H1 (cell line): ENCODE measurements around the gene ITGA6. TPM values are rescaled to one million over a fixed set of nuclear protein-coding genes. Genes with fewer than 3 reads are reported as not detected.

Source experiments
- CTCF ChIA-PET: fragments of 300-600 bp; sonication (Branson Sonifier 250); formaldehyde crosslinking; loops from one replicate; lab custom pipeline; 2021; ENCODE audit not compliant: partially characterized antibody; lab: Charles Lee
- POLR2A ChIA-PET: fragments of 300-600 bp; sonication (Branson Sonifier 250); formaldehyde crosslinking; loops from one replicate; lab custom pipeline; 2021; ENCODE audit warnings: inconsistent platforms; ENCODE audit not compliant: partially characterized antibody; lab: Charles Lee
- DNase-seq, 2 experiments: peaks; one replicate each; pipeline versions ENCODE4 v3.0.0 to v3.0.0-alpha.2; 2010 to 2022; ENCODE audit warnings: low spot score in 2 of 2, low read depth in 1 of 2, mixed read lengths in 1 of 2
- FAIRE-seq: peaks from 2 replicates; lab custom pipeline; 2011; peaks lifted over from hg19 to GRCh38; lab: Jason Lieb, UNC
- H2AFZ ChIP-seq: 2 replicates; pipeline ENCODE4 v1.8.1; 2012; ENCODE audit warnings: low read length, inconsistent platforms
- H2AK5ac ChIP-seq: 2 replicates; pipeline ENCODE4 v1.6.1; 2013; ENCODE audit warnings: low read depth, low read length
- H2BK120ac ChIP-seq: replicated peaks from 2 replicates; pipeline ENCODE3; 2013; ENCODE audit warnings: low read depth, low read length, inconsistent platforms
- H2BK12ac ChIP-seq: 2 replicates; pipeline ENCODE4 v1.6.1; 2013; ENCODE audit warnings: low read depth, low read length
- H2BK15ac ChIP-seq: 2 replicates; pipeline ENCODE4 v1.6.1; 2013; ENCODE audit warnings: low read length
- H2BK20ac ChIP-seq: 2 replicates; pipeline ENCODE4 v1.6.1; 2013; ENCODE audit warnings: low read length
- H2BK5ac ChIP-seq: 2 replicates; pipeline ENCODE4 v1.6.1; 2013; ENCODE audit warnings: low read depth, low read length
- H3K14ac ChIP-seq: 2 replicates; pipeline ENCODE4 v1.6.1; 2013; ENCODE audit warnings: inconsistent platforms; ENCODE audit not compliant: insufficient read length
- H3K18ac ChIP-seq: 2 replicates; pipeline ENCODE4 v1.6.1; 2013; ENCODE audit warnings: low read length; ENCODE audit errors: extremely low read depth
- H3K23ac ChIP-seq: 2 replicates; pipeline ENCODE4 v1.6.1; 2013; ENCODE audit warnings: inconsistent platforms; ENCODE audit not compliant: insufficient read length
- H3K23me2 ChIP-seq: 2 replicates; pipeline ENCODE4 v1.6.1; 2013; ENCODE audit warnings: low read depth, low read length
- H3K27ac ChIP-seq: 2 replicates; pipeline ENCODE4 v1.6.1; 2011; ENCODE audit warnings: low read depth, low read length, inconsistent platforms
- H3K27me3 ChIP-seq, 4 experiments: replicated peaks in 1 of 4; 1 replicate in 1 of 4; 2 replicates in 3 of 4; pipeline versions ENCODE4 v1.6.1 to v1.8.1; 2011 to 2013; ENCODE audit warnings: low read length in 3 of 4, mild to moderate bottlenecking in 3 of 4, inconsistent platforms in 2 of 4, mixed read lengths in 2 of 4, moderate library complexity in 1 of 4; ENCODE audit not compliant: control insufficient read depth in 3 of 4, insufficient read depth in 3 of 4; ENCODE audit errors: extremely low read depth in 1 of 4
- H3K36me3 ChIP-seq, 4 experiments: 2 replicates each; pipeline versions ENCODE4 v1.6.1 to v1.8.1; 2011 to 2013; ENCODE audit warnings: mild to moderate bottlenecking in 4 of 4, low read length in 3 of 4, moderate library complexity in 2 of 4, control low read depth in 1 of 4, inconsistent platforms in 1 of 4; ENCODE audit not compliant: insufficient read depth in 4 of 4, control insufficient read depth in 2 of 4
- H3K4ac ChIP-seq: replicated peaks from 2 replicates; pipeline ENCODE3; 2013; ENCODE audit warnings: low read length, low read depth, mixed read lengths, inconsistent platforms; ENCODE audit not compliant: insufficient read length
- H3K4me1 ChIP-seq, 4 experiments: replicated peaks in 1 of 4; 1 replicate in 1 of 4; 2 replicates in 3 of 4; pipeline versions ENCODE4 v1.6.1 to v1.8.1; 2011 to 2013; ENCODE audit warnings: low read length in 3 of 4, inconsistent platforms in 2 of 4, mixed read lengths in 1 of 4; ENCODE audit not compliant: insufficient read depth in 4 of 4, control insufficient read depth in 3 of 4
- H3K4me2 ChIP-seq, 2 experiments: 2 replicates each; pipeline versions ENCODE4 v1.6.1 to v1.8.1; 2011 to 2013; ENCODE audit warnings: low read depth in 2 of 2, low read length in 2 of 2, control low read depth in 1 of 2, inconsistent platforms in 1 of 2, mild to moderate bottlenecking in 1 of 2; ENCODE audit not compliant: insufficient read depth in 1 of 2
- H3K4me3 ChIP-seq, 4 experiments: fragments of 200-600, 300-600 bp in 1 of 4; sonication (generic), shearing (Covaris generic), sonication (Bioruptor Twin) in 1 of 4; 2 replicates each; pipeline versions ENCODE4 v1.5.1 to v1.8.1; 2011 to 2016; ENCODE audit warnings: low read length in 4 of 4, low read depth in 3 of 4, control low read depth in 2 of 4, inconsistent platforms in 2 of 4, mild to moderate bottlenecking in 2 of 4, mixed read lengths in 1 of 4, moderate library complexity in 1 of 4; ENCODE audit not compliant: insufficient read depth in 2 of 4; ENCODE audit errors: extremely low read depth in 1 of 4
- H3K56ac ChIP-seq: replicated peaks from 2 replicates; pipeline ENCODE3; 2013; ENCODE audit warnings: low read depth, mild to moderate bottlenecking, mixed read lengths, low read length, inconsistent platforms; ENCODE audit not compliant: insufficient read length
- H3K79me1 ChIP-seq: 2 replicates; pipeline ENCODE4 v1.6.1; 2013; ENCODE audit warnings: low read depth, low read length, control low read depth
- H3K79me2 ChIP-seq, 2 experiments: 2 replicates each; pipeline versions ENCODE4 v1.6.1 to v1.8.1; 2012 to 2013; ENCODE audit warnings: low read length in 2 of 2, mild to moderate bottlenecking in 2 of 2, inconsistent platforms in 1 of 2; ENCODE audit not compliant: insufficient read depth in 2 of 2, control insufficient read depth in 1 of 2
- H3K9ac ChIP-seq, 4 experiments: replicated peaks in 1 of 4; 1 replicate in 1 of 4; 2 replicates in 3 of 4; pipeline versions ENCODE4 v1.6.1 to v1.8.1; 2011 to 2013; ENCODE audit warnings: low read depth in 3 of 4, low read length in 3 of 4, control low read depth in 2 of 4, mild to moderate bottlenecking in 2 of 4, moderate library complexity in 2 of 4, inconsistent platforms in 1 of 4; ENCODE audit errors: extremely low read depth in 1 of 4
- H3K9me3 ChIP-seq, 2 experiments: 2 replicates each; pipeline versions ENCODE4 v1.6.1 to v1.8.1; 2012 to 2013; ENCODE audit warnings: mild to moderate bottlenecking in 2 of 2, moderate library complexity in 2 of 2, control low read depth in 1 of 2, inconsistent platforms in 1 of 2, low read depth in 1 of 2, low read length in 1 of 2, mixed read lengths in 1 of 2; ENCODE audit not compliant: insufficient read depth in 2 of 2
- H4K20me1 ChIP-seq, 2 experiments: replicated peaks in 1 of 2; 2 replicates each; pipeline versions ENCODE3 to v1.8.1; 2011 to 2013; ENCODE audit warnings: inconsistent platforms in 2 of 2, low read length in 2 of 2, mild to moderate bottlenecking in 1 of 2; ENCODE audit not compliant: insufficient read depth in 2 of 2, control insufficient read depth in 1 of 2
- H4K5ac ChIP-seq: 2 replicates; pipeline ENCODE4 v1.6.1; 2013; ENCODE audit warnings: low read length, low read depth, mixed read lengths, inconsistent platforms; ENCODE audit not compliant: insufficient read length
- H4K8ac ChIP-seq: 2 replicates; pipeline ENCODE4 v1.8.0; 2013; ENCODE audit warnings: mild to moderate bottlenecking, moderate library complexity, low read length, inconsistent platforms; ENCODE audit not compliant: insufficient read depth; ENCODE audit errors: extremely low read depth
- H4K91ac ChIP-seq: replicated peaks from 2 replicates; pipeline ENCODE3; 2013; ENCODE audit warnings: low read length, mixed read lengths, inconsistent platforms; ENCODE audit not compliant: insufficient read length
- ASH2L ChIP-seq: fragments of 200-600, 300-600 bp; sonication (generic); IDR thresholded peaks from one replicate; pipeline ENCODE4 v1.7.1; 2017; ENCODE audit warnings: low read length
- CEBPB ChIP-seq: IDR thresholded peaks from 2 replicates; pipeline ENCODE4 v1.6.1; 2012; ENCODE audit warnings: low read depth, low read length
- CHD2 ChIP-seq: IDR thresholded peaks from 2 replicates; pipeline ENCODE4 v1.6.1; 2012; ENCODE audit warnings: low read length, improper control_type of control experiment
- JUND ChIP-seq: IDR thresholded peaks from 2 replicates; pipeline ENCODE4 v1.6.1; 2011; ENCODE audit warnings: mild to moderate bottlenecking, improper control_type of control experiment, low read length
- POLR2A ChIP-seq, 2 experiments: IDR thresholded peaks; 1 replicate in 1 of 2; 2 replicates in 1 of 2; pipeline ENCODE4 v1.6.1; 2011; ENCODE audit warnings: low read depth in 2 of 2, low read length in 2 of 2, mild to moderate bottlenecking in 2 of 2; ENCODE audit errors: control extremely low read depth in 1 of 2
- SIN3A ChIP-seq, 2 experiments: IDR thresholded peaks in 1 of 2; conservative IDR thresholded peaks in 1 of 2; 2 replicates each; pipeline ENCODE4 v1.6.1; 2011 to 2012; ENCODE audit warnings: low read length in 2 of 2, improper control_type of control experiment in 1 of 2, low read depth in 1 of 2, mild to moderate bottlenecking in 1 of 2
- SP1 ChIP-seq: IDR thresholded peaks from 2 replicates; pipeline ENCODE4 v1.6.1; 2011; ENCODE audit warnings: low read depth, low read length
- SP2 ChIP-seq: IDR thresholded peaks from 2 replicates; pipeline ENCODE4 v1.6.1; 2012; ENCODE audit warnings: mild to moderate bottlenecking, low read length, inconsistent platforms
- SUZ12 ChIP-seq: fragments of 200-600 bp; sonication (generic); IDR thresholded peaks from 2 replicates; pipeline ENCODE4 v1.6.1; 2012; ENCODE audit warnings: mild to moderate bottlenecking, inconsistent platforms, low read length, moderate library complexity, mixed read lengths
- TCF12 ChIP-seq: IDR thresholded peaks from 2 replicates; pipeline ENCODE4 v1.6.1; 2011; ENCODE audit warnings: low read depth, mild to moderate bottlenecking, low read length
- ZNF274 ChIP-seq: IDR thresholded peaks from 2 replicates; pipeline ENCODE4 v1.7.0; 2012; ENCODE audit warnings: low read length, borderline replicate concordance; ENCODE audit errors: extremely low read depth
- WGBS, 2 experiments: shearing (Covaris generic) in 1 of 2; methylation state at CpG; one replicate each; pipeline versions ENCODE4 v1.1.6 to v1.1.7; 2013 to 2015; ENCODE audit warnings: low lambda C conversion rate in 2 of 2, mixed read lengths in 2 of 2, inconsistent platforms in 1 of 2, low coverage in 1 of 2, missing lambda C conversion rate in 1 of 2; ENCODE audit not compliant: insufficient replicate concordance in 2 of 2, insufficient coverage in 1 of 2, insufficient read length in 1 of 2; ENCODE audit errors: extremely low coverage in 1 of 2, missing lambda C conversion rate in 1 of 2; 5-methylcytosine and 5-hydroxymethylcytosine counted together
- polyA plus RNA-seq, 7 experiments: library from polyadenylated mRNA; depleted of rRNA in 3 of 7; stranded (reverse) in 5 of 7; unstranded in 2 of 7; fragments of >200 nt in 5 of 7; fragments of 200-250 nt in 2 of 7; gene quantifications; 1 replicate in 5 of 7; 2 replicates in 1 of 7; 4 replicates in 1 of 7; pipeline versions ENCODE4 v1.2.1 to v1.2.3, GENCODE V29; 2011 to 2013; ENCODE audit warnings: missing spikeins in 2 of 7, mixed read lengths in 2 of 7
- total RNA-seq: library from RNA; stranded (reverse); fragmentation: NEBNext Ultra II Directional; extraction: Animal tissue kit (Norgen Biotek cat#: 25700); gene quantifications from 2 replicates; pipeline ENCODE4 v1.2.1, GENCODE V29; 2021
- TF ChIP-seq, protein P1 (sequence below): IDR thresholded peaks from 2 replicates; pipeline ENCODE4 v1.6.1; 2011; ENCODE audit warnings: low read length, improper control_type of control experiment

The ITGA6 gene
- total and polyA plus RNA-seq, 2 of the 8 experiments (the other 6 are each of a cell fraction or from before 2014, with no cell fraction given) = 26.9 to 118 TPM

DNA sequence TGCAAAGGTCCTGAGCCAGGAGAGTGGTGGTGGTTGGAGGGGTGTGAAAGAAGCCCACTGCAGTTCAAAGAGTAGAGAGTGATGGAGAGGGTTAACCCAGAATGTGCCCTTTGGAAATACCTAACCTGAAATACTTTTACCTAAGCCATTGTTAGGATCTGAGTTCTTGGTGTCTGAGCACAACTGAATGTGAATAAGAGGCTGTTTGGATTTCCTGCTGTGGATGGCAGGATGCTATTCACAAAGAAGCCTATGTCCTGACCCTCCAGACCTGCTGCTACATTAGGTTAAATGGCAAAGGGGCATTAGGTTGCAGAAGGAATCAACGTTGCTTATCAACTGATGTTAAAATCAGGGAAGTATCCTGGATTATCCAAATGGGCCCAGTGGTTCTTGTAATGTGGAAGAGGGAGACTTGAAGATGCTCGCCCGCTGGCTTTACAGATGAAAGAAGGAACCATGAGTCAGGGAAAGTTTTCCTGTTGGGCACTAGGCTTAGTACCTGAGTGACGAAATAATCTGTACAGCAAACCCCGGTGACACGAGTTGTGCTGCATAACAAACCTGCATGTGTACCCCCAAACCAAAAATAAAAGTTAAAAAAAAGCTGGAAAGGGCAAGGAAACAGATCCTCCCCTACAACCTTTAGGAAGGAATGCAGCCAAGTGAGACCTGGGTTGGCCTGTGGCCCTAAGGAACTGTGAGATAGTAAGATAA, 27.2 kb downstream of the ITGA6 start:
- no peak overlapping the region for H3K9ac ChIP-seq
- H3K23ac ChIP-seq = no peak overlapping the region
- H2AK5ac ChIP-seq = 0 out of 2 replicates have a peak overlapping the region, but pooled peaks have one; percentile 46
- H2BK15ac ChIP-seq = no peak overlapping the region
- peak overlapping the region; percentile 77 for H2BK12ac ChIP-seq
- H3K56ac ChIP-seq = no peak overlapping the region
- CTCF ChIA-PET = interaction anchor here (1.9 to 36.1 kb wide), 3 partner anchors 1 to 250 kb away, joined by 6 to 634 read pairs (median 634); partner anchors contain the start of gene ITGA6
- no peaks in the 10 kb centered on the region for H3K36me3 ChIP-seq
- peak overlapping the region; percentile 89; the same call in 1 of the 2 replicates for H2BK5ac ChIP-seq
- H3K18ac ChIP-seq = peak overlapping the region; percentile 68; the same call in 1 of the 2 replicates
- no peak overlapping the region for H3K4me3 ChIP-seq
- no peak overlapping the region for H3K14ac ChIP-seq
- peak overlapping the region; percentile 4 for H3K4ac ChIP-seq
- H4K5ac ChIP-seq = no peak overlapping the region
- H3K79me1 ChIP-seq = peaks cover 9% of the 10 kb centered on the region
- no peak for DNase-seq
- no peak overlapping the region for H2AFZ ChIP-seq
- no peaks in the 10 kb centered on the region for H3K9me3 ChIP-seq
- no peak overlapping the region for H4K8ac ChIP-seq
- no peaks in the 10 kb centered on the region; the same call in 1 of the 2 replicates for H3K23me2 ChIP-seq
- FAIRE-seq = peak; percentile 72
- H3K27me3 ChIP-seq = no peaks in the 10 kb centered on the region
- H3K27ac ChIP-seq = no peak overlapping the region
- POLR2A ChIA-PET = interaction anchor here (1.0 to 1.8 kb wide), 4 partner anchors 12 to 25 kb away, joined by 3 to 7 read pairs (median 4); no protein-coding TSS in a partner anchor
- H3K4me2 ChIP-seq = peak overlapping the region; percentile 14 to 47; a peak in 3 of 4 replicates
- peaks cover 5 to 90% of the 10 kb centered on the region in 2 experiments for H3K79me2 ChIP-seq
- H3K4me1 ChIP-seq = peaks cover 11 to 39% (median 31%) of the 10 kb centered on the region in 4 experiments; a peak in 6 of 7 replicates
- H4K20me1 ChIP-seq = peaks cover 0 to 6% of the 10 kb centered on the region in 2 experiments
- H4K91ac ChIP-seq = no peak overlapping the region
- no peak overlapping the region for H2BK120ac ChIP-seq
- WGBS, 2 experiments = 49% methylated on average over 6 of the region's 6 CpGs; no CpG with 5 or more reads in 1 of the 2 experiments
- H2BK20ac ChIP-seq = 0 out of 2 replicates have a peak overlapping the region, but pooled peaks have one; percentile 25
- TF ChIP-seq SUZ12 (no peak), POLR2A (IDR thresholded peaks at IDR 0.05; ENCODE audit: control extremely low read depth in 1 of 2, low read depth in 2 of 2, low read length in 2 of 2) (no peak), CEBPB (no peak), ASH2L (no peak), JUND (no peak), ZNF274 (no peak), CHD2 (no peak), SIN3A (conservative IDR thresholded peaks at IDR 0.05 in 1 of 2, IDR thresholded peaks at IDR 0.05 in 1 of 2; ENCODE audit: low read depth in 1 of 2, low read length in 2 of 2) (no peak), TCF12 (no peak), SP1 (no peak), SP2 (no peak)
- TF ChIP-seq, protein P1, sequence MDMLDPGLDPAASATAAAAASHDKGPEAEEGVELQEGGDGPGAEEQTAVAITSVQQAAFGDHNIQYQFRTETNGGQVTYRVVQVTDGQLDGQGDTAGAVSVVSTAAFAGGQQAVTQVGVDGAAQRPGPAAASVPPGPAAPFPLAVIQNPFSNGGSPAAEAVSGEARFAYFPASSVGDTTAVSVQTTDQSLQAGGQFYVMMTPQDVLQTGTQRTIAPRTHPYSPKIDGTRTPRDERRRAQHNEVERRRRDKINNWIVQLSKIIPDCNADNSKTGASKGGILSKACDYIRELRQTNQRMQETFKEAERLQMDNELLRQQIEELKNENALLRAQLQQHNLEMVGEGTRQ = no peak
